ENCODE measurements around the gene SHC1. TPM values are rescaled to one million over a fixed set of nuclear protein-coding genes. Genes with fewer than 3 reads are reported as not detected.

Gene SHC1
- total and polyA plus RNA-seq, 7 donors, result 33.2 to 87.2 (median 67.3) TPM

GRCh38 chr1:154968731-154969130 is 1.8 kb downstream of the SHC1 start:
- H3K4me1 ChIP-seq, result peaks cover 50% of the 10 kb centered on the region
- H3K4me3 ChIP-seq, result no peak overlapping the region
- no peak for TF ChIP-seq CTCF (IDR thresholded peaks at IDR 0.05)
- H3K27me3 ChIP-seq (ENCODE audit: insufficient read depth in 3 of 3, low read length in 2 of 3), result no peaks in the 10 kb centered on the region
- no peaks in the 10 kb centered on the region for H3K9me3 ChIP-seq
- DNase-seq (no peak), ATAC-seq (no peak)
- 81 to 89% (median 87%) methylated on average over 3 of the region's 3 CpGs for WGBS, 3 donors
- H3K36me3 ChIP-seq (ENCODE audit: insufficient read depth in 1 of 2, low read depth in 1 of 2), result peaks cover 0 to 56% of the 10 kb centered on the region in 2 donors
- intact Hi-C loops (cut with DNase I), result no loop called here
- peak overlapping the region; percentile 99 for H3K27ac ChIP-seq

GRCh38 chr1:154967331-154967950 is 3.1 kb downstream of the SHC1 start:
- Histone ChIP-seq H3K9me3 (no peaks in the 10 kb centered on the region), H3K36me3 (ENCODE audit: insufficient read depth in 1 of 2, low read depth in 1 of 2) (peaks cover 0 to 66% of the 10 kb centered on the region in 2 donors), H3K27me3 (ENCODE audit: insufficient read depth in 3 of 3, low read length in 2 of 3) (no peaks in the 10 kb centered on the region), H3K4me3 (peak overlapping the region; percentile 18), H3K27ac (peak overlapping the region; percentile 60), H3K4me1 (peaks cover 49% of the 10 kb centered on the region)
- 71 to 77% (median 73%) methylated on average over 5 of the region's 5 CpGs for WGBS, 3 donors
- ATAC-seq (no peak), DNase-seq (no peak)
- intact Hi-C loops (cut with DNase I), result no loop called here
- TF ChIP-seq CTCF (IDR thresholded peaks at IDR 0.05), result no peak

- 82 to 88% (median 82%) methylated on average over 7 of the region's 7 CpGs for WGBS, 3 donors
- no peak for TF ChIP-seq CTCF (IDR thresholded peaks at IDR 0.05)
- intact Hi-C loops (cut with DNase I), result no loop called here
- peaks cover 39% of the 10 kb centered on the region for H3K4me1 ChIP-seq
- no peak for DNase-seq
- H3K27ac ChIP-seq, result peak overlapping the region; percentile 60
- ATAC-seq, result no peak
- no peaks in the 10 kb centered on the region for H3K27me3 ChIP-seq (ENCODE audit: insufficient read depth in 3 of 3, low read length in 2 of 3)
- H3K9me3 ChIP-seq, result no peaks in the 10 kb centered on the region
- H3K36me3 ChIP-seq (ENCODE audit: insufficient read depth in 1 of 2, low read depth in 1 of 2), result peaks cover 0 to 66% of the 10 kb centered on the region in 2 donors
- no peak overlapping the region for H3K4me3 ChIP-seq
Observed at GRCh38 chr1:154966111-154966510, 4.4 kb downstream of the SHC1 start.

GRCh38 chr1:154964359-154964758 is 6.2 kb downstream of the SHC1 start:
- H3K36me3 ChIP-seq (ENCODE audit: insufficient read depth in 1 of 2, low read depth in 1 of 2), result peaks cover 0 to 69% of the 10 kb centered on the region in 2 donors
- DNase-seq, result peak; percentile 2 to 9
- WGBS, 3 donors, result 84 to 95% (median 89%) methylated on average over 6 of the region's 6 CpGs

More at GRCh38 chr1:154964359-154964758, 6.2 kb downstream of the SHC1 start:
- Histone ChIP-seq H3K9me3 (no peaks in the 10 kb centered on the region), H3K27ac (peak overlapping the region; percentile 23), H3K4me1 (peaks cover 30% of the 10 kb centered on the region), H3K4me3 (no peak overlapping the region), H3K27me3 (ENCODE audit: insufficient read depth in 3 of 3, low read length in 2 of 3) (no peaks in the 10 kb centered on the region)
- intact Hi-C loops (cut with DNase I), result loop anchor here in 1 of 2 donors (5.0 kb wide), 1 partner anchor 38 kb away; the partner anchor contains the start of gene ZBTB7B
- ATAC-seq, result no peak
- TF ChIP-seq CTCF (IDR thresholded peaks at IDR 0.05), result no peak

Measured in psoas muscle (tissue), 8 donors.